NCI-H2081 treated with DMSO at 0.1 percent for 48 hours (cell line): ENCODE results near the gene WWOX.

Source experiments
- DNase-seq: peaks from one replicate; lab custom pipeline; 2025; lab: John Stamatoyannopoulos, UW

WWOX gene

GRCh38 chr16:78811247-78811646 lies 711.8 kb downstream of the WWOX start:
- no peak for DNase-seq

- DNase-seq = no peak
These were observed 713.1 kb downstream of the WWOX start for GRCh38 chr16:78812582-78812981.

- DNase-seq = no peak
These were observed 714.3 kb downstream of the WWOX start for GRCh38 chr16:78813661-78814311.

- no peak for DNase-seq
These were observed 716.3 kb downstream of the WWOX start for GRCh38 chr16:78815713-78816112.

- DNase-seq = no peak
These were observed 717.2 kb downstream of the WWOX start for GRCh38 chr16:78816499-78817195.

- no peak for DNase-seq
These were observed 717.8 kb downstream of the WWOX start for GRCh38 chr16:78817200-78817739.

GRCh38 chr16:78821335-78821734 lies 721.9 kb downstream of the WWOX start:
- no peak for DNase-seq

GRCh38 chr16:78822509-78822908 lies 723.1 kb downstream of the WWOX start:
- no peak for DNase-seq

- DNase-seq = no peak
These were observed 723.6 kb downstream of the WWOX start for GRCh38 chr16:78823027-78823426.

GRCh38 chr16:78829280-78829679 lies 729.8 kb downstream of the WWOX start:
- no peak for DNase-seq

- no peak for DNase-seq
These were observed 731.1 kb downstream of the WWOX start for GRCh38 chr16:78830599-78830998.

GRCh38 chr16:78832100-78832499 lies 732.6 kb downstream of the WWOX start:
- DNase-seq = no peak

- DNase-seq = no peak
These were observed 737.5 kb downstream of the WWOX start for GRCh38 chr16:78836802-78837491.

- DNase-seq = no peak
These were observed 738.3 kb downstream of the WWOX start for GRCh38 chr16:78837706-78838105.

- DNase-seq = no peak
These were observed 738.8 kb downstream of the WWOX start for GRCh38 chr16:78838276-78838675.

GRCh38 chr16:78842950-78843349 lies 743.5 kb downstream of the WWOX start:
- no peak for DNase-seq

GRCh38 chr16:78843978-78844377 lies 744.5 kb downstream of the WWOX start:
- no peak for DNase-seq

GRCh38 chr16:78844682-78845081 lies 745.2 kb downstream of the WWOX start:
- DNase-seq = no peak

- DNase-seq = no peak
These were observed 751.8 kb downstream of the WWOX start for GRCh38 chr16:78851266-78851665.

GRCh38 chr16:78852081-78852635 lies 752.7 kb downstream of the WWOX start:
- no peak for DNase-seq

- no peak for DNase-seq
These were observed 762.6 kb downstream of the WWOX start for GRCh38 chr16:78862022-78862421.

- DNase-seq = no peak
These were observed 767.1 kb downstream of the WWOX start for GRCh38 chr16:78866521-78866920.

GRCh38 chr16:78869492-78869891 lies 770.0 kb downstream of the WWOX start:
- no peak for DNase-seq
